K562 (cell line): ENCODE measurements around the gene PRRC2A. TPM values are rescaled to one million over a fixed set of nuclear protein-coding genes. Genes with fewer than 3 reads are reported as not detected.

Experiments
- ARHGAP35 ChIP-seq: fragments of 450-650 bp; IDR thresholded peaks from 2 replicates; pipeline ENCODE4 v1.6.1; 2018; ENCODE audit not compliant: partially characterized antibody
- BRCA1 ChIP-seq, 2 experiments: fragments of 450-650 bp in 1 of 2; sonication (generic) in 1 of 2; formaldehyde crosslinking in 1 of 2; IDR thresholded peaks; 2 replicates each; pipeline versions ENCODE4 v1.5.0 to v1.6.1; 2017 to 2020; ENCODE audit warnings: mild to moderate bottlenecking in 1 of 2, missing genetic modification reagents in 1 of 2
- CCAR2 ChIP-seq: fragments of 200-400 bp; formaldehyde crosslinking; IDR thresholded peaks from 2 replicates; pipeline ENCODE4 v1.6.1; 2017; ENCODE audit warnings: mild to moderate bottlenecking, low read depth, low read length
- CHD2 ChIP-seq: IDR thresholded peaks from 2 replicates; pipeline ENCODE4 v1.6.1; 2011; ENCODE audit warnings: low read depth, low read length
- DNMT1 ChIP-seq: fragments of 450-650 bp; IDR thresholded peaks from 2 replicates; pipeline ENCODE4 v1.6.1; 2016; ENCODE audit warnings: antibody characterized with exemption, mild to moderate bottlenecking
- FOSL1 ChIP-seq: fragments of 200-800 bp; sonication (Bioruptor generic); conservative IDR thresholded peaks from 2 replicates; pipeline ENCODE4 v1.6.1; 2016; ENCODE audit warnings: missing genetic modification characterization, missing compliant biosample characterization
- KLF13 ChIP-seq: fragments of 450-650 bp; IDR thresholded peaks from 2 replicates; pipeline ENCODE4 v1.6.1; 2016; ENCODE audit warnings: missing genetic modification characterization, low read depth, mild to moderate bottlenecking, missing compliant biosample characterization, moderate library complexity, borderline replicate concordance
- RBM15 ChIP-seq: fragments of 200-400 bp; formaldehyde crosslinking; IDR thresholded peaks from 2 replicates; pipeline ENCODE4 v1.6.1; 2018; ENCODE audit warnings: mild to moderate bottlenecking, low read length, moderate library complexity; ENCODE audit not compliant: insufficient read depth
- ZBTB1 ChIP-seq: sonication (generic); formaldehyde crosslinking; IDR thresholded peaks from 2 replicates; pipeline ENCODE4 v1.8.1; 2023; ENCODE audit warnings: missing genetic modification reagents, low read depth, mild to moderate bottlenecking, borderline replicate concordance
- ZBTB40 ChIP-seq, 2 experiments: fragments of 450-650 bp in 1 of 2; sonication (generic) in 1 of 2; formaldehyde crosslinking in 1 of 2; IDR thresholded peaks; 2 replicates each; pipeline versions ENCODE4 v1.7.1 to v1.9.0; 2016 to 2022; ENCODE audit warnings: inconsistent platforms in 1 of 2, mild to moderate bottlenecking in 1 of 2, missing genetic modification reagents in 1 of 2
- polyA plus RNA-seq, 8 experiments: library from polyadenylated mRNA; depleted of rRNA in 4 of 8; stranded (reverse) in 5 of 8; unstranded in 3 of 8; fragments of >200 nt; fragmentation: Nextera tagmentation in 2 of 8; fragmentation: Illumina TruSeq in 1 of 8; extraction: Ambion mirVana in 2 of 8; extraction: Trizol in 1 of 8; gene quantifications; 2 replicates each; pipeline versions ENCODE4 v1.2.1 to v1.2.3, GENCODE V29; 2011 to 2014; ENCODE audit warnings: inconsistent platforms in 1 of 8, missing spikeins in 1 of 8
- total RNA-seq, 7 experiments: library from RNA; depleted of rRNA in 6 of 7; stranded (reverse); fragments of >200 nt in 6 of 7; fragmentation: Illumina TruSeq in 2 of 7; extraction: Trizol in 2 of 7; gene quantifications; 2 replicates each; pipeline versions ENCODE4 v1.2.1 to v1.2.3, GENCODE V29; 2011 to 2021; ENCODE audit warnings: low replicate concordance in 1 of 7
- TF ChIP-seq, protein P1 (sequence below): sonication (generic); formaldehyde crosslinking; IDR thresholded peaks from 2 replicates; pipeline ENCODE4 v1.8.0; 2022; ENCODE audit warnings: mild to moderate bottlenecking, missing genetic modification reagents
- TF ChIP-seq, protein P2 (sequence below): fragments of 250-450 bp; sonication (Bioruptor Pico); IDR thresholded peaks from 2 replicates; pipeline ENCODE4 v1.4.0; 2020

Gene PRRC2A
- total and polyA plus RNA-seq, 9 of the 15 experiments (the other 6 are each of a cell fraction or from before 2014, with no cell fraction given) = 1.0 to 332 (median 63.0) TPM

DNA sequence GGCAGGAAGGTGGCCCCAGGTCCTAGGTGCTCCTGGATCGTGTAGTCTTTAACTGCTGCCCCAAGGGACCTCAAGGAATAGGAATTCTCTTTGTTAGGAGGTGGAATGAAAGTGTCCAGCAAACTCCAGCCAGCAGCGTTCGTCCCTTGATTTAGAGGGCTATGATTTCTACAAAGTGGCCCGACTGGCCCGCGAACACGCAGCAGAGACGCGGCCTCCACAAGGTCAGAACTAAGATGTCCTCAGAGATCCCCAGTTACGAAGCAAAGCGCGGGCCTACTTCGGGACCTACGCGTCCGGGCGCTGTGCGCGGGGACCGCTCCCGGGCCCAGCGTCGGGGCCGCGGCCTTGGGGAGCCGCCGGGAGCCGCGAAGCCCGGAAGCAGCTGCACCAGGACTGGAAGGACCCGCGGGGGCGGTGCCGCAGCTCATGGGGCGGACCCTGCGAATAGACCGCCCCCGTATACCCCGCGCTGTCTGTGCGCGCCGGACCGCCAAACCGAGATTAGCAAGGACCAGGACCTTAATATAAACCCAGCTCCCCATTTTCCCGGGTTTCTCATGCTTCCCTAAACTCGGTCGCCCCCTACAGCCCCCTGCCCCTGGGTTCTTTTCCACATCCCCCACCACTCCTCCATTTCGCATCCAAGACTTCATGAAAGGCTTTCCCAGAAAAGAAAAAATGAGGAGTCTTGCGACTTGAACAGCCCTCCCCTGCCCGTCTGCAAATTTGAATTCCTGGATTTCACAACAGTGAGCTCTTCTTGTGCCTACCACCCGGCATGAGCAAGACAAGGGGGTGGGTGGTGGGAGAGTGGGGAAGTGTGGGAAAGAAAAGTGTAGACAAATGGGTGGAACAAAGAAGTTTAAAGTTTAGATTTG lies 40.1 kb downstream of the PRRC2A start, which contains the start of gene C6orf47 (continued):
- TF ChIP-seq ZBTB40 (IDR thresholded peaks at IDR 0.05) (peak; percentile 65), ZBTB40 (CRISPR knock-in tag; IDR thresholded peaks at IDR 0.05) (no peak), ZBTB1 (CRISPR knock-in tag) (peak; percentile 79), CCAR2 (0 out of 2 replicates have a peak, but pooled peaks have one; percentile 30), BRCA1 (IDR thresholded peaks at IDR 0.05) (no peak), BRCA1 (CRISPR knock-in tag; IDR thresholded peaks at IDR 0.05) (no peak), ARHGAP35 (peak; percentile 72), DNMT1 (peak; percentile 96; the same call in 1 of the 2 replicates), RBM15 (no peak), FOSL1 (tag) (no peak), KLF13 (tag) (peak; percentile 63; the same call in 1 of the 2 replicates), CHD2 (peak; percentile 34)
- TF ChIP-seq, protein P1, sequence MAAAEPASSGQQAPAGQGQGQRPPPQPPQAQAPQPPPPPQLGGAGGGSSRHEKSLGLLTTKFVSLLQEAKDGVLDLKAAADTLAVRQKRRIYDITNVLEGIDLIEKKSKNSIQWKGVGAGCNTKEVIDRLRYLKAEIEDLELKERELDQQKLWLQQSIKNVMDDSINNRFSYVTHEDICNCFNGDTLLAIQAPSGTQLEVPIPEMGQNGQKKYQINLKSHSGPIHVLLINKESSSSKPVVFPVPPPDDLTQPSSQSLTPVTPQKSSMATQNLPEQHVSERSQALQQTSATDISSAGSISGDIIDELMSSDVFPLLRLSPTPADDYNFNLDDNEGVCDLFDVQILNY (CRISPR knock-in tag) = no peak
- TF ChIP-seq, protein P2, sequence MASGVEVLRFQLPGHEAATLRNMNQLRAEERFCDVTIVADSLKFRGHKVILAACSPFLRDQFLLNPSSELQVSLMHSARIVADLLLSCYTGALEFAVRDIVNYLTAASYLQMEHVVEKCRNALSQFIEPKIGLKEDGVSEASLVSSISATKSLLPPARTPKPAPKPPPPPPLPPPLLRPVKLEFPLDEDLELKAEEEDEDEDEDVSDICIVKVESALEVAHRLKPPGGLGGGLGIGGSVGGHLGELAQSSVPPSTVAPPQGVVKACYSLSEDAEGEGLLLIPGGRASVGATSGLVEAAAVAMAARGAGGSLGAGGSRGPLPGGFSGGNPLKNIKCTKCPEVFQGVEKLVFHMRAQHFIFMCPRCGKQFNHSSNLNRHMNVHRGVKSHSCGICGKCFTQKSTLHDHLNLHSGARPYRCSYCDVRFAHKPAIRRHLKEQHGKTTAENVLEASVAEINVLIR = no peak; the same call in 1 of the 2 replicates
